Lower leg skin (tissue), 3 donors: ENCODE measurements around the gene SLC8A1.

Experiments
- CTCF ChIP-seq, 3 donors: fragments of 450-650 bp; IDR thresholded peaks; one replicate each; pipeline ENCODE4 v1.5.1; 2016; ENCODE audit warnings: antibody characterized with exemption in 3 of 3, mild to moderate bottlenecking in 3 of 3, moderate library complexity in 2 of 3
- POLR2A ChIP-seq, 2 donors: fragments of 450-650 bp; IDR thresholded peaks; one replicate each; pipeline ENCODE4 v1.6.1; 2016 to 2017; ENCODE audit warnings: antibody characterized with exemption in 2 of 2, mild to moderate bottlenecking in 1 of 2, moderate library complexity in 1 of 2

GRCh38 chr2:40386177-40386576 lies 65.7 kb downstream of the SLC8A1 start:
- TF ChIP-seq CTCF (IDR thresholded peaks at IDR 0.05) (no peak), POLR2A (IDR thresholded peaks at IDR 0.05) (no peak)
